Activated T-helper 9 cell treated with anti-CD3 and anti-CD28 coated beads, Interleukin-2, amount 50 U/mL, for 16 hours (primary cell): ENCODE results near the gene KDM2A.

Source experiments
- DNase-seq: peaks from one replicate; pipeline ENCODE4 v3.0.0-alpha.2; 2020; ENCODE audit warnings: low read depth

KDM2A gene

GRCh38 chr11:67302571-67303131 is 183.6 kb downstream of the KDM2A start:
- no peak for DNase-seq

- peak; percentile 36 for DNase-seq
Measured at GRCh38 chr11:67303132-67303834, 184.2 kb downstream of the KDM2A start, which contains the start of gene SSH3. Gene SSH3 (plus strand): TSS chr11:67303530. CDS start chr11:67303626, 96 bp downstream.

- no peak for DNase-seq
Measured at GRCh38 chr11:67303835-67304411, 184.9 kb downstream of the KDM2A start.

GRCh38 chr11:67304511-67305113 is 185.5 kb downstream of the KDM2A start:
- no peak for DNase-seq

- DNase-seq = no peak
Measured at GRCh38 chr11:67306769-67307544, 187.9 kb downstream of the KDM2A start.

GRCh38 chr11:67307545-67308001 is 188.5 kb downstream of the KDM2A start:
- no peak for DNase-seq
